Dermis microvascular lymphatic vessel endothelial cell (primary cell): ENCODE data around the gene SH3PXD2B. TPM values are rescaled to one million over a fixed set of nuclear protein-coding genes. Genes with fewer than 3 reads are reported as not detected.
"Not testable (repeated sequence)": the region's sequence is repeated elsewhere in the genome, so short reads cannot be mapped to it uniquely, and the experiment has no call there.

Experiments used
- DNase-seq, 2 donors: peaks; one replicate each; pipeline versions ENCODE4 v3.0.0 to v3.0.0-alpha.2; 2010; ENCODE audit warnings: low read depth in 2 of 2
- total RNA-seq: library from RNA; depleted of rRNA; stranded (reverse); fragments of >200 nt; gene quantifications from 2 replicates; pipeline ENCODE4 v1.2.1, GENCODE V29; 2014

SH3PXD2B gene
- total RNA-seq, 1 donor from 2014 or later: 12.5 TPM

GRCh38 chr5:172371684-172372083 lies 82.6 kb downstream of the SH3PXD2B start:
- DNase-seq: no peak

- DNase-seq: peak in 1 of 2 donors; percentile 58
Observed at GRCh38 chr5:172370648-172371545, 83.4 kb downstream of the SH3PXD2B start.

GRCh38 chr5:172370237-172370640 lies 84.1 kb downstream of the SH3PXD2B start:
- DNase-seq: no peak

- DNase-seq: not testable (repeated sequence)
Observed at GRCh38 chr5:172368699-172369098, 85.6 kb downstream of the SH3PXD2B start.

GRCh38 chr5:172365948-172366608 lies 88.2 kb downstream of the SH3PXD2B start:
- DNase-seq: no peak

GRCh38 chr5:172364773-172365172 lies 89.6 kb downstream of the SH3PXD2B start:
- no peak for DNase-seq

GRCh38 chr5:172362755-172363154 lies 91.6 kb downstream of the SH3PXD2B start:
- no peak for DNase-seq

- no peak for DNase-seq
Observed at GRCh38 chr5:172361566-172362238, 92.6 kb downstream of the SH3PXD2B start.

- DNase-seq: no peak
Observed at GRCh38 chr5:172358345-172358744, 96.0 kb downstream of the SH3PXD2B start.

- no peak for DNase-seq
Observed at GRCh38 chr5:172356527-172356926, 97.8 kb downstream of the SH3PXD2B start.

- no peak for DNase-seq
Observed at GRCh38 chr5:172356047-172356446, 98.3 kb downstream of the SH3PXD2B start.

GRCh38 chr5:172353846-172354245 lies 100.5 kb downstream of the SH3PXD2B start:
- no peak for DNase-seq

- no peak for DNase-seq
Observed at GRCh38 chr5:172353271-172353812, 101.0 kb downstream of the SH3PXD2B start.

- DNase-seq: not testable (repeated sequence)
Observed at GRCh38 chr5:172352526-172352925, 101.8 kb downstream of the SH3PXD2B start.

GRCh38 chr5:172351240-172351778 lies 103.0 kb downstream of the SH3PXD2B start:
- DNase-seq: no peak

- no peak for DNase-seq
Observed at GRCh38 chr5:172350212-172351181, 103.8 kb downstream of the SH3PXD2B start.

- DNase-seq: not testable (repeated sequence)
Observed at GRCh38 chr5:172348733-172349132, 105.6 kb downstream of the SH3PXD2B start.

- DNase-seq: no peak
Observed at GRCh38 chr5:172348084-172348483, 106.2 kb downstream of the SH3PXD2B start.

- peak; percentile 5 to 53 for DNase-seq
Observed at GRCh38 chr5:172347496-172348052, 106.8 kb downstream of the SH3PXD2B start.

- DNase-seq: no peak
Observed at GRCh38 chr5:172345881-172346280, 108.4 kb downstream of the SH3PXD2B start.
